HG03097 (cell line): ENCODE results near the gene POGK.
"Not testable (repeated sequence)": the region's sequence is repeated elsewhere in the genome, so short reads cannot be mapped to it uniquely, and the experiment has no call there.

Experiments used
- ATAC-seq: cut with Tn5 transposase; IDR thresholded peaks from one replicate; pipeline ENCODE4 v1.9.1; 2021; ENCODE audit not compliant: unreplicated experiment, low FRiP score

Gene POGK

DNA sequence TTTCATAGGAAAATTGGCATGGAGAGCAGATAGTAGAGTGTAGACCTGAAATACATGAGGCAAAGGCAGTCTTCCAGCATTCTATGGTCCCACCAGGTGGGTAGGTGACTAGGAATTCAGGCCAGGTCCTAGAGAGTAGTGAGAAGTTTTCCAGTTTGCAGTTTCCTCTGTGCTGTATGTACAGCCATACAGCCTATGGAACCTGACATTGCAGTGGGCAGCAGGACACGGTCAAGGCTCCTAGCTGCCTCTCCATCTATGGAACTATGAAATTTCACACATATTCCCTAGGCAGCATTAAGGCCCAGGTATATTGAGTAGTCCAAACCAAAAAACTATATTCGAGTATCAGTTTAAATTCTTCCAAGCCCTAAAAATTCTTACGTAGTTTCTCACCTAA, 16.3 kb downstream of the POGK start:
- no peak for ATAC-seq

- ATAC-seq, result no peak
Measured at GRCh38 chr1:166857995-166858394, 18.7 kb downstream of the POGK start.

- no peak for ATAC-seq
Measured at GRCh38 chr1:166858726-166859419, 19.6 kb downstream of the POGK start.

GRCh38 chr1:166859597-166859996, 20.3 kb downstream of the POGK start:
- no peak for ATAC-seq

DNA sequence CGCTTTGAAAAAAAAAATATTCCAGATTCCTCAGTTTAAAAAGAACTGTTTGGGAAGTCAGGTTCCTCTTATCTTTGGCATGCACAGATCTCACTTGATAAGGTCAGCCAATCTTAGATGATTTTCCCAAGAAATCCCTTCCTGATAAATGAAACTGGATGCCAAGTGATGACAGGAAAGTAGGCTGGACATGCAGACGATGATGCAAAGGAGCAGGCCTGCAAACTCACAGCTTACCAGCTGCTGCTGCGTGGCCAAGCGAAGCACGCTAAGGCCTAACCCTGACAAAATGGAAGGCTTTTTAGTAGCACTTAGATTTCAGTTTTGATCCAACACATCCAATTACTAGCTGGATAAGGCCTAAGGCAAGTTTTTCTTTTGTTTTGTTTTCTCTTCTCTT, 26.7 kb downstream of the POGK start:
- no peak for ATAC-seq

GRCh38 chr1:166868639-166869038, 29.4 kb downstream of the POGK start:
- ATAC-seq, result no peak

DNA sequence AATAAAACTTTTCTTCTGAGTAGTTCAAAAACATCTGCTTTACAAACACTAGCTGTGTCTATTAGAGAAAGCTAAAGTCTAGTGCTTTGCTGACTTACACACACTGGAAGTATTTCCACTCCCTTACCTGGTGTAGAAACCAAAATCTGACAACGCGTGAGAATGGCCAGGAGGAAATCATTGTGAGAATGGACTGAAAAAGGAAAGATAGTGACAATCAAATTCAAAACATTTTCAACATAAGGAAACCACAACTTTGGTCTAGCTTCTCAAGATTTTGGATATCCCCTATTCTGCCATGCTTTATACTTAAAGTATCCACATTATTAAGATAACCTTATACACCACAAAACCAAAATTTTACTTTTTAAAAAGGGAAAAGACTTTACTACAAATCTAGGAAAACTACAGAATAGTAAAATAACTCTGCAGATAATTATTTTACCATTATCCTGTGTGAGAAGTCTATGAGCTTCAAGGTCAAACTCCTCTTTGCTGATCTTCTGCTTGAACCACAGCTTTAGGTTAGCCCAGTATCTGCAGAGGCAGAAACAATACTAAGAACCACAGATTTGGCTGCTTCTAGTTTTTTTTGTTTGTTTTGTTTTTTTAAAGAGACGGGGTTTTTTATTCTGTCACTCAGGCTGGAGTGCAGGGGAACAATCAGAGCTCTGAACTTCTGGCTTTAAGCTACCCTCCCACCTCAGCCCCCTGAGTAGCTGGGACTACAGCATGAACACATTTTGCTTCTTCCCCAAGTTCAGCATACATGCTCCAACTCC, 30.2 kb downstream of the POGK start:
- ATAC-seq, result no peak

- no peak for ATAC-seq
Measured at GRCh38 chr1:166870584-166870983, 31.3 kb downstream of the POGK start.

- ATAC-seq, result no peak
Measured at GRCh38 chr1:166874464-166874863, 35.2 kb downstream of the POGK start.

DNA sequence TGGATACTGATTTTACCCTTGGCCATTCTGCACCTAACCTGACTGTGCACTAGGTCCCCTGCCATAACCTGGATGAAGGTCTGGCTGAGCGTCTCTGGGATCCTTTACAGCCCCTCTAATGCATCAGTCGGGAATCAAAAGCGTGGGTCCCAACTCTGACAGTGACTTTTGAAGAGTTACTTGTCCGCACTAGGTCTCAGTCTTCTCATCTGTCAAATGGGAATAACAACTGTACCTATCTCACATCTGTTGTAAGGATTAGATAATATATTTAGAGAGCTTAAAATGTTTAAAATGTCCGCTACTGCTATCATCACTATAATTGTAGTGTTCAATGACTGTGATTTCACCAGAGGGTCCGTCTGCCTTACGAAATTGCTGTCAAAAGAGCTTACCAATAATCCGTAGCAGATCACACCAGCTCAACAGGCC, 36.0 kb downstream of the POGK start:
- ATAC-seq, result no peak

DNA sequence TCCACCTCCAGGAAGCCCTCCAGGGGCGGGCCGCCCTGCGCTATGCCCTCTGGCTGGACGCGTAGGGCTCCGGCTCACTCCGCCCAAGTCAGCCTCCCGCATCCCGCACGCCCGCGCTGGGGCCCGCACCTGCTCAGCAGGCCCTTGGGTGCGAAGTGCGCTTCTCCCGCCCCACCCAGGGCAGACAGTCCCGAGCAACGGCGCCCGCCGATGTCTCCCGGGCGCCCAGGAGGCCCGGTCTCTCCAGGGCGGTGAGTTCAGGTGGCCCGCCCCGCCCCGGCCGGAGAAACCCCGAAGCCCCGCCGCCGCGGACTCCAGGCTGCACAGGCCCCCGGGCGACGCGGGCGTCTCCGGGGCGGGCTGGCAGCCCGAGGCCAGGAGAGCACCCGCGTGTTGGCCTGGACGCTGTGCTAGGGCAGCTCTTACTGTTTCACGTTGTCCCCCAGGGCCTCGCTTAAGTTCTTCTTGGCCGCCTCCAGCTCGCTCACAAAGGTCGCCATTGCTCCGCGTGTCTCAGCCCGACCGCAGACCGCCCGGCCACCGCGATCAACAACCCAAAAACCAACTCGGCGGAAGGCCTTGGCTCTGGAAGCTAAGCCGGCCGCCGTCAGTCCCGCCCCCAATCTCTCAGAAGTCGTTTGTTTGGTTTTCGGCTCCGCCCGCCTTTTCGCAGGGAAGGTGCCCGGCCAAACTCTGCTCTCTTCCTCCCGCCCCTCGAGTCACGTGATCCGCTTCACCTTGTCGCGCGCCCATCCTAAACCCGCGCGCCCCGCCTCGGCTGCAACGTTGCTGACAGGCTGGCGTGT, 36.7 kb downstream of the POGK start, which contains the start of gene TADA1:
Gene TADA1, minus strand, starts transcription at position 531 of the 806 bp plus-strand sequence. Its CDS starts 31 bp downstream, at position 500.
- ATAC-seq, result peak; percentile 89

GRCh38 chr1:166876540-166876838, 37.2 kb downstream of the POGK start:
- no peak for ATAC-seq

- not testable (repeated sequence) for ATAC-seq
Measured at GRCh38 chr1:166878173-166878917, 39.1 kb downstream of the POGK start.

DNA sequence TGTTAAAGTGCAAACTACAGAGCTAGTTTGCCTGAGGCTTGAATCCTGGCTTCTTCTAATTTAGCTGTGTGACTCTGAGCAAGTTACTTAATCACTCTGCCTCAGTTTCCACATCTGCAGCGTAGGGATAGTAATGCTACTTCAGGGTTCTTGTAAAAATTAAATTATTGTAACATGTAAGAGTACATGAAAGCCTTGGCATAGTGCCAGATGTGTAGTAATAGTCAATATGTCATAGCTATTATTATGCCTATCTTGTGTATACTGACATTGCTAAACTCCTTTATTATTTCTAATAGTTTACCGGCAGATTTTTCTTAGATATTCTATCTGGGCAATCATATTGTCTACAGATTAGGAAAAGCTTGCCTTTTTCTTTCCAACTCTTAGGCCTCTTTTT, 43.6 kb downstream of the POGK start:
- no peak for ATAC-seq

DNA sequence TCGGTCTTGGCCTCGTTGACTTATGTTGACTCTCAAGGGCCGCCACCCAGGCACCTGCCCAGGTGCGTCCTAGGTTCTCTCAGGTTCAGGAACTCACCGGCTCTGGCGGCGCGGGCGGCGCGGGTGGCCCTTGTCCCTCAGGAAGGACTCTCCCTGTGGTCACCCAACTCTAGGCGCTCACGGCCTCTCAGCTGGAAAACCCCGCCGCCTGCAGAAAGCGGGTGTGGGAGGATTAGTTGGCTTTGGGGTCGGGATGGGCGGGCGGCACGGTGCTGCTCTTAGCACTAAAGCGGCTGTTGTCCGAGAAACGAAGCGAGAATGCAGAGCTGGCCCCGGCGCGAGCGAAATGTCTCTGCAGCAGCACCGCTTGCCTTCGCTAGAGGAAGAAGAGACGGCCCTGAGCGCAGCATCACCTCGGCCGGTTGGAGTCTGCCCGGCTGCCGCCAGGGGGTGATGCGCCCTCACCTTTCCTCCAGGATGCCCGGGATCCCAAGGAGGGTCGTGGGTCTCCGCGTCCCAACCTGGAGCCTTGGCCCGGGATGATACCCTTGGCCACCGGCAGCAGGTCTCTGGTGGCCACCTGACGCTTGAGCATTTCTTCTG, 44.9 kb downstream of the POGK start:
- ATAC-seq, result no peak

DNA sequence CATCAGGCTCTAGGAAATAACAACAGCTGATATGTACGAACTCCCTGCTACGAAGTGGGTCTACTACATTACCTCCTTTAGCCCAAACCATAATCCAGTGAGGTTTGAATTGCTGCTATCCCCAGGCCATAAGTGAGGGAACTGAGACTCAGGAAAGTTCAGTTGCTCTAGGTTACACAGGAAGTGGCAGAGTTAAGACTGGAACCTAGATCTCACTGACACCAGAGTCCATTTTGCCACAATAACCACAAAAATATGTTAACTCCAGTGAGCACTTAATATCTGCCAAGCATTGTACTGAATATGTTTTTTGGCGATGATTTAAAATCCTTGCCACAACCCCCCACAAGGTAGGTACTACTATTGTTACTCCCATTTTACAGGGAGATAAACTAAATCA, 45.7 kb downstream of the POGK start:
- no peak for ATAC-seq

DNA sequence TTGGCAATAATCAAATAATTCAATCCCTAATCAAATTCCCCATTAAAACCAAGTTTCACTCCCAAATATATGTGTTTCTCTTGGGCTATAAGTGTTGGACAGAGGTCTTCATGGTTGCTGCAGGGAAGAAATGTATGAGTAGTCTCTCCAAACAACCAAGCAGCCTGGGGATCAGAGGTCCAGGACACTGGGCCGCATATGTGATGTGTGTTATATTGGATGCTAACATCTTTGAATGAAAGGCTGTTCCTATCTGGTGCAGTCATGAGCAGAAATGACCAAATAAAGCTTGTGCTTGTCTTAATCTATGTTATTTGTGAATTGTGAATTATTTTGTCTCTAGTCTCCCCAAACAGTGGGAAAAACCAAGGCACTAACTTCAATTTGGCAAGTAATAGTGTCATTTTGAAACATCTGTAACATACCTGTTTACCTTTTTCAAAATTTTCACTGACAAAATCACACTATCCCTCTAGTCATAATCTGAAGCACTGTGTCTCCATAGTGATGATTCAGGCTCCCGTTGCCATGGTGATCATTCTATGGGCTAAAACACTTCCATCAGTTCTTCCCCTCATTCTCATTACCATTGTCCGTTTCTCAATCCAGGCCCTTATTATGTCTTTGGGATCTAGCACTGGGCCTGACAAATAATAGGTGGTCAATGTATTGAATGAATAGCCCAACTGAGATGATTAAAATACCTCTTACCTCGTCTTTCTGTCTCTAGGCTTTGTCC, 49.3 kb downstream of the POGK start:
- ATAC-seq, result no peak

- no peak for ATAC-seq
Measured at GRCh38 chr1:166889776-166890175, 50.5 kb downstream of the POGK start.

GRCh38 chr1:166895766-166896165, 56.5 kb downstream of the POGK start:
- no peak for ATAC-seq

DNA sequence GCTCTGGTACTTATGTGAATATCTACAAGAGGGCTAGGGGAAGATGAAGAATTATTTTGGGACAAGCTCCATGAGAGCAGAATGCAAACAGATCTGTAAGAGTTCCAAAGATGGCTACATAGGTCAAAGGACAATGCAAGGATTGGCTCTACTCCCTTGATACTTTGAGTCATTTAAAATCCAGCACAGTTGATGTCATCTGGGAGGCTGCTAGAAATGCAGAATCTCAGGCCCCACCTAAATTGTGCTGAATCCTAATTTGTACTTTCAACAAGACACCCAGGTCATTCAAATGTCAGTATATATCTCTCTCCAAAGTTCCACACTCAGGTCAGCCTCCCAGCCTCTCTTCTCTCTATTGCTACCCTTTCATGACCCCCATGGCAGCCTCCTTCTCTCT, 60.5 kb downstream of the POGK start:
- ATAC-seq, result no peak
